Ureter (tissue), 1 donor: ENCODE data around the gene BLACAT1. TPM values are rescaled to one million over a fixed set of nuclear protein-coding genes. Genes with fewer than 3 reads are reported as not detected.
"Not testable (repeated sequence)": the region's sequence is repeated elsewhere in the genome, so short reads cannot be mapped to it uniquely, and the experiment has no call there.

Source experiments
- DNase-seq: peaks from one replicate; pipeline ENCODE4 v3.0.0-alpha.2; 2020; ENCODE audit warnings: low spot score
- total RNA-seq: library from RNA; stranded (reverse); gene quantifications from one replicate; pipeline ENCODE4 v1.2.4, GENCODE V29; 2023
- donor health status: DM: yes; HTN: yes; CAD: no.

Gene BLACAT1
- total RNA-seq, 1 donor from 2014 or later = 0.16 TPM

- no peak for DNase-seq
These were observed 37.8 kb downstream of the BLACAT1 start for GRCh38 chr1:205417870-205418635.

- no peak for DNase-seq
These were observed 39.5 kb downstream of the BLACAT1 start for GRCh38 chr1:205416322-205416721.

- DNase-seq = no peak
These were observed 45.1 kb downstream of the BLACAT1 start for GRCh38 chr1:205410581-205411298.

- DNase-seq = no peak
These were observed 47.9 kb downstream of the BLACAT1 start for GRCh38 chr1:205407970-205408369.

- not testable (repeated sequence) for DNase-seq
These were observed 49.6 kb downstream of the BLACAT1 start for GRCh38 chr1:205406252-205406651.

Other genes starting within 250 kb of the BLACAT1 start
- gene DSTYK, start 244.3 kb downstream of the BLACAT1 start, total RNA-seq = 12.6 TPM
- gene TMCC2, start 228.1 kb downstream of the BLACAT1 start, total RNA-seq = 0.55 TPM
- 0.96 TPM for gene NUAK2, start 134.3 kb downstream of the BLACAT1 start, total RNA-seq
- not detected for gene KLHDC8A, start 99.1 kb downstream of the BLACAT1 start, total RNA-seq
- gene LEMD1, start 34.0 kb downstream of the BLACAT1 start, total RNA-seq = not detected
- gene CDK18, start 48.6 kb upstream of the BLACAT1 start, total RNA-seq = 28.6 TPM
- gene ELK4, start 176.0 kb upstream of the BLACAT1 start, total RNA-seq = 88.7 TPM
- 3.7 TPM for gene SLC45A3, start 224.5 kb upstream of the BLACAT1 start, total RNA-seq